Stimulated activated CD4-positive, alpha-beta T cell treated with anti-CD3 and anti-CD28 coated beads, TNF-alpha, amount 100 ng/mL, for 24 hours (primary cell): ENCODE measurements around the gene LRRC7.

Experiments used
- DNase-seq, 3 experiments: peaks; one replicate each; pipeline ENCODE4 v3.0.0-alpha.2; 2020; ENCODE audit warnings: low read depth in 3 of 3

Gene LRRC7

DNA sequence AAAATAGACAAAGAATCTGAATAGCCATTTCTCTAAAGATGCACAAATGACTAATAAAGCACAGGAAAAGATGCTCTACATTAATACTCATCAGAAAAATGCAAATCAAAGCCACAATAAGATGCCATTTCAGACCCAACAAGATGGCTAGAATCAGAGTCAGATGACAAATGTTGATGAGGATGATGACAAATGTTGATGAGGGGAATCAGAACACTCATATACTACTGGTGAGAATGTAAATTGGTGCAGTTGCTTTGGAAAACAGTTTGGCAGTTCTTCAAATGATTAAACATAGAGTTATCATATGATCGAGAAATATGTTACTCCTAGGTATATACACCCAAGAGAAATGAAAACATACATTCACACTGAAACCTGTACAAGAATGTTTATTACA, 603.8 kb downstream of the LRRC7 start:
- no peak for DNase-seq
